NCI-H345 (cell line): ENCODE data around the gene RBMS3.
"Not testable (repeated sequence)": the region's sequence is repeated elsewhere in the genome, so short reads cannot be mapped to it uniquely, and the experiment has no call there.

Experiments used
- DNase-seq: peaks from one replicate; lab custom pipeline; 2025; lab: John Stamatoyannopoulos, UW

Gene RBMS3

DNA sequence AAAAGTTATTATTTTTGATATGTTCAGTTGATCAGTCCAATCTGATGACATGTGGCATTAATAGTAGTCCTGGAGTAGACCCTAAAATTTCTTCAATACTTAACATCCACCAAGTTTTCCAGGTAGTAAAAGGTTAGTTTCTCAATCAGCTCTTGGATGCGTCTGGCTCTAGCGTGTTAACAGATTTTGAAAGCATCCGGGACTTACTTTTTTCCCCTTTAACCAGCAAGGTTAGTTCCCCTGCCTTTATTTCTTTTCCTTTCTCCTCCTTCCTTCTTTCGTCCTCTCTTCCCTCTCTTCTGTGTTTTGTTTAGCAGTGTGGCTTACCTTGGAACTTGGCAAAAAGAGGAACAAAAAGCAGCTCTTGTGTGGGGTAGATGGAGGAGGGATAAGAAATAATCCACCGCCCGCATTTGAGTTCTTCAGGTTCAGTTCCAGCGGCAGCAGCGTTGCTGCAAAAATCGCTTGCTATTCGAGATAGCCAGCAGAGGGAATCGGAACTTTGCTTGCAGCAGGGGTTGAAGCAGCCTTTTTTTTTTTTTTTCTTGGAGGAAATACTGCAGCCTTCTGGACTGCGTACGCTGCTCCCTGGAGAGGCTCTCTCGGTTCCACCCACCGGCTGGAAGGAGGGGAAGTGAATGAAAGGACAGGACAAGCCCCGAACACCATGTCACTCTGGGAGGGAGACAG is at the start of gene RBMS3:
Gene RBMS3 (plus strand): TSS at position 668 of the 690 bp plus-strand sequence.
- no peak for DNase-seq

DNA sequence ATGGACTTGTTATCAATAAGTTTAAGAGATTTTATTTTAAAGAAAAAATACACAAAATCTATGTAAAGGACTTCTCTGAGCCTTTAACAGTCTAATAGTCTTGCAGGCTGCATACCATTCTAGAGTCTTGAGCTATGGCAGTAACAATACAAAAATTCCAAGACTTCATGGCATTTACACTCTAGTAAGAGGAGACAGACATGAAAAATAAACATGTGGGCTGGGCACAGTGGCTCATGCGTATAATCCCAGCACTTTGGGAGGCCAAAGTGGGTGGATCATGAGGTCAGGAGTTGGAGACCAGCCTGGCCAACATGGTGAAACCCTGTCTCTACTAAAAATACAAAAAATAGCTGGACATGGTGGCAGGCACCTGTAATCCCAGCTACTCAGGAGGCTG is 47.7 kb upstream of the RBMS3 start:
- not testable (repeated sequence) for DNase-seq

DNA sequence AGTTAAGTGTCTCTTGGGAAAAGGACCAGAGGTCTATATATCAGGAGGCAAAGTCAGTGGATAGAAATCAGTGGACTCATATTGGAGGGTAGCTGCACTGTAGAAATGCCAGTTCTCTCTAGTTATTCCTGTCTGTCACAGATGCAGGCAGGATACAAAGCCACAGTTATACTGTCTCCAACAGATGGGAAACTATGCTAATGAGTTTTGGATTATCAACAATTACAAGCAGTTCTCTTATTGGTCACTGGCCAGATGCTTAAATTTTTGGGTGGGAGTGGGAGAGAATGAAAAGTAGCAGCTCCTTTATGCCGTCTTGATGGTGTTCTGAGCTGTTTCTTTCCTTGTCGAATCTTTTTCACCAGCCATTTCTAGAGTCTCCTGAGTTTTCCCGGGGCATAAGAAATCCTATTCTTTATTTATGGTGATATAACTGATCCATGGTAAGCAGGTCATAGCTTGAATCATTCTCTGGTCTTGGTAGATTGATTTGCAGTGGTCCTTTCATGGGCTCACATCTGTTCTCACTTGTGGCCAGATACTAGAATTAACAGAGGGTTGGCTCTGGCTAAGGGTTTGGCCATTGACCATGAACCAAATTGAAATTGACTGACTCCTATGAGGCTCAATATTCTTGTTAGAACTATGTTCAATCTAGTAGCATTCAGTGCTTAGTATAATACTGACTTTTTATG is 44.6 kb upstream of the RBMS3 start:
- DNase-seq = no peak

DNA sequence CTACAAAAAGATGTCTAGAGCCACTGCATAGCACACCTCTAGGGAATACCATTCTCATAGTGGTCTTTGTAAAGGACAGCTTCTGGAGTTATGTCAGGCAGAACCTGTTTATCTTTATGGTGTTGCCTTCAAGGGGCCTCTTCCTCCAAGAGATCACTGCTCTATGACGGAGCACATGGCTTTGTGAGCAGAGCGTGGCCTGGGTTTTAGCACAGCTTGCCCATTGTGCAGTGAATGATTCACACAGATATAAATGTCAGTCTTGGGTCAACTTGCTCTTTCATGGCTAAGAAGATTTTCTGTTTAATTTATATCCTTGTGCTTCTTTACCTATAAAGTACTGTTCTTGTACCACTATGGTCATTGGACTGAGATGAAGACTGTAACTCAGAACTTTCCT is 41.5 kb upstream of the RBMS3 start:
- no peak for DNase-seq

DNA sequence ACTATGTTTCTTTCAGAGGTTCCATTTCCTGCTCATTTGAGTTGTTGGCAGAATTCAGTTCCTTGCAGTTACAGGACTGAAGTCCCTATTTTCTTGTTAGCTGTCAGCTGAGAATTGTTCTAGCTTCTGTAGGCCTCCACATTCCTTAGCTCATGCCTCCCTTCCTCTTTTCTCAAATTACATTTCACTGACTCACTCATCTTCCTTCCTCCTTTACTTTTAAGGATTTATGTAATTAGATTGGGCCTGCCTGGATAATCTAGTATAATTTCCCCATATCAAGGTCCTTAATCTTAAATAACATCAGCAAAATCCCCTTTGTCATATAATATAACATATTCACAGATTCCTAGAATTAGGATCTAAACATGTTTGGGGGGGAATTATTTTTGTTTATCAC is 40.6 kb upstream of the RBMS3 start:
- no peak for DNase-seq

DNA sequence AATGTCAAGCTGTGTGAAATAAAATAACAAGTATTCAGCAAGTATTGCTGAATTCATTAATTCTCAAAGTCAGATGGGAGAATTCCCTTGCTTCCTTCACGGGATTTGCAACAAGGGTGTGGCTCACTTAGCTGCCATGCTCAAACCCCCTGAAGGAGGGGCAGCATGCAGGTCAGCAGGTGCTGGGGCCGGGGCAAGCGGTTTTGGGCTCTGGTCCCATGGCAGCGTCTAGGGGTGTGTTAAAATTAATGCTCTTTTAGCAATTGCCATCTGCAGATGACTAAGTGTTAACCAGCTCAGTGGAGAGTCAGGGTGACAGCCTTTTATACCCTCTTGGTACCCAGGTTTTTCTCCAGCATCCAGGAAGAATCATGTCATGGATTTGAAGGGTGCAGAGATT is 40.0 kb upstream of the RBMS3 start:
- DNase-seq = no peak

DNA sequence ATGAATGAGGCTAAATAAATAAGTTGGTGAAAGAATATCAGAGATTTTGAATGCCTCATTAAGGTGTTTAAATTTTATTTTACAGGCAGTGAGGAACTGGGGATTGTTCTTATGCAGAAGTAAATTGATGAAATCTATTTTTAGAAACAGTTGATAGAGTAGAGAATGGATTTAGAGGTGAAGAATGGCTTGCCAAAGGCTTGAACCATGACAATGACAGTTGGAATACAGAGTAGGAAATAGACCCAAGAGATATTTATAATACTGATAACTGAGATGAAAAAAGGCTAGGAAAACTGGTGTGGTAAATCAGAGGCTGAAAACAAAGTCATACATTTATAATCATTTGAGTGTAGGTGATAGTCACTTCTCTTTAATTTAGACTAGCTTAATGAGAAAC is 39.0 kb upstream of the RBMS3 start:
- no peak for DNase-seq

DNA sequence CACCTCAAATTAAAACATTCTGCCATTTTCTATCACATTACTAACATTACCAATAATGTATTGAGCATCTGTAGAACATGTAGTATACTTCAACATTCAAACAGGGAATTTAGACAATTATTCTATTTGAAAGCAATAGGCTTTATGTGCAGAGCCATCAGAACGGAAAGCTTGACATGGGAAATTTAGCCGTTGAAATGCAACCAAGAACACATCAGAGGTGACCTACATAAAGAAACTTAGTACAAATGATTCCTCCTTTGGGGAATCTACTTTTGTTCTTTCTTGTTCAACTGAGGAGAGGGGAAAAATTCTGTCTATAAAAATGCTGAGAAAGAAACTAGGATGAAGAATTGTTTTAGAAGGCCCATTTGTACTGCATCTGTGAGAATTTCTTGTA is 38.6 kb upstream of the RBMS3 start:
- DNase-seq = no peak

DNA sequence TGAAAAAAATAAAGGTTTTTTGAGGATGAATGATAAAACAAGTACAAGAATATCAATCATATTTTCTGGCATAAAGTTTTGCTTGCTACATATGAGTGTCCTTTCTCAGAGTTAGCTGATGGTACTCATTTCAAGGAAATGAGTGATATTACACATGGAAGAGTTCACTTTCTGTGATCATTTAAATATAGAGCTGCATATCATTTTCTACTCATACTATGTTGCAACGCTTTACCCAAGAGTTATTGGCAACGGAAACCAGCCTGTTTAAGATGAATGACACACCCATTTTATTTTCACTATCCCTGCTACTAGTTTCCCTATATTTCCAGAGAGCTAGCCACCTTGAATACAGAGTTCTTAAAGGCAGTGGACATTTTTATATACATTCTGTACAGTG is 35.4 kb upstream of the RBMS3 start:
- no peak for DNase-seq

DNA sequence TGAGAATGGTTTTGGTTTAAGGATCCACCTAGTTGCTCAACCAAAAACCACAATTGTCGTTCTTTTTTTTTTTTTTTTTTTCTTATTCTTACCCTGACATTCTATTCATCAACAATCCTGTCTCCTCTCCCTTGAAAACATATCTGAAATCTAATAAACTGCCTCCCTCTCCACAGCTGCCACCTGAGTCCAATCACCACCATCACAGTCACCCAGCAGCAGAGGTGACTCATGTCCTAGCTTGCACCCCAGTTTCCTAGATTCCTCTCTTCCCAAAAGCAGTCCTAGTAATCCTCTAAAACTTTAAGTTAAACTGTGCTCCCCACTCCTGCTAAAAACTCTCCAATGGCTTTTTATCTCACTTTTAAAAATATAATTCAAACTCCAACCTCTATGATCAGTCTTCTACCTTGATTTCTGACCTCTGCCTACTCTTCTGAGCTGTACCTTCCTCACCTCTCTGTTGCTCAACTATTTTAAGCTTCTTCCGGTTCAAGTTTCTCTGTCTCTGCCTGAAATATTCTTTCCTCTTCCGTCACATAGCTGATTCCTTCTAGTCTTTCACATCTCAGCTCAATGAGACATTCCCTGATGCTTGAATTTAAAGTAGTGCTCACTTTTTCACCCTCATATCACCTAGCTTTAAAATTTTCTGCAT is 33.7 kb upstream of the RBMS3 start:
- no peak for DNase-seq

DNA sequence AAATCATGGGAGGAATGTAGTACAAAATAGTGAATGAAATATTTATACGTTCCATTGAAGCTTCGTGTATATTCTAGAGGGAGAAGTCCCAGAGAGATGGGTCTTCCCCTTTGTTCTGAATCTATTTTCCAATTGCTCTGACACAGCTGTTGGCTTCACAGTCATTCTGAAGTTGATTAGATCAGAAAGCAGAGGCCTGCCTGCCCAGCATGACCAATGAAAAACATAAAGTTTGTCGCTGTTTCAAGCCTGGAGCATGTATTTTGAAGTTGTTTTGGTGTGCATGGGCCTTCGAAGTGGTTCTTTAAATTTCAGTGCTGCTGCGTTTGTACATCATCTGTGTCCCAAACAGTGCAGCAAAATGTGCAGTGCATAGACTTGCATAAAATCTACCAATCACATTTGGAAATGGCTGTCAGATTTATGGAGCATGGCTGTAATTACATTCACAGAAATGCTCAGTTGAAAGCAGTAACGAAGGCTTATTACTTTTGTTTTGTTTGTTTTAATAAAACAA is 31.0 kb upstream of the RBMS3 start:
- DNase-seq = no peak

DNA sequence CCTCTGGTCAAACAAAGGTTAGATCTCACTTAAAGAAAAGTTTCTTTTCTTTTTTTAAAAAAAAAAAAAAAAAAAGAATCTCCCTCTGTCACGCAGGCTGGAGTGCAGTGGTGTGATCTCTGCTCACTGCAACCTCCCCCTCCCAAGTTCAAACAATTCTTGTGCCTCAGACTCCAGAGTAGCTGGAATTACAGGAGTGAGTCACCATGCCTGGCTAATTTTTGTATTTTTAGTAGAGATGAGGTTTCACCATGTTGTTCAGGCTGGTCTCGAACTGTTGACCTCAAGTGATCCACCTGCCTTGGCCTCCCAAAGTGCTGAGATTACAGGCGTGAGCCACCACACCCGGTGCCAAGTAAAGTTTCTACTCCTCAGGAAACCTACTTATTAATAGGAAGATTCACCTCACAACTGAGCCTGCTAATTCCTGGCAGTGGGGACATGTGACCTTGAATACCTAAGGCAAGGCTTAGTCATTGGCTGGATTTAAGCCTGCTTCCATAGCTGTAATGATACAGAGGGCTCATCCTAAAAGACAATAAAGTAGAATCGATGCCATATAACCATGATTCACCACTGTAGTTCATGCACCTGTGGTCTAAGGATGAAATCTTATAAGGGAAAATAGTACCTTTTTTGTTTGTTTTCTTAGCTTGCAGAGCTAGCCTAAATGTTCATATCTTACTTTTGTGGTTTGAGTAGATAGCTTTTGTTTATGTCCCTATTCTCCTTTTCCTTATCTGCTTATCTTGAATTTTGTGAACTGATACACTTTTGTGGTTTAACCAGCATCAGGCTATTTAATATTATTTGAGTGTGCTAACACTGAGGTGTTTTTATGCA is 24.8 kb upstream of the RBMS3 start:
- no peak for DNase-seq

DNA sequence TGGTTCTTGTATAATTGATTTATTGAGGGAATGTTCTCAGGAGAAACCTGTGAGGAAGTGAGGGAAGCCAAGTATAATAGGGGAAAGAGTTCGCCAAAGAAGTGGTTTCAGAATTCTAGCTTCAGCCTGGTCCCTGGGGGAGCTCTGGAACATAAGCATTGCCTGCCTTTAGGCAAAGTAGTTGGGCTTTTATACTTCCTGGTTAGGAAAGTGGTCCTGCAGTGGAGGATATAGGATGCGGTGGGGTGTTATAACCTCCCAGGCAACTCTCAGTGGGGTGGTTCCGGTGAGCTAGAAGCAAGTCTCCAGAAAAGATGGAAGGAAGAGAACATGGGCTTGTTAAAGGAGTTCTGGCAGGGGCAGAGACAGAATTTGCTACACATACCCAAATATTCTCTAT is 22.7 kb upstream of the RBMS3 start:
- DNase-seq = no peak

DNA sequence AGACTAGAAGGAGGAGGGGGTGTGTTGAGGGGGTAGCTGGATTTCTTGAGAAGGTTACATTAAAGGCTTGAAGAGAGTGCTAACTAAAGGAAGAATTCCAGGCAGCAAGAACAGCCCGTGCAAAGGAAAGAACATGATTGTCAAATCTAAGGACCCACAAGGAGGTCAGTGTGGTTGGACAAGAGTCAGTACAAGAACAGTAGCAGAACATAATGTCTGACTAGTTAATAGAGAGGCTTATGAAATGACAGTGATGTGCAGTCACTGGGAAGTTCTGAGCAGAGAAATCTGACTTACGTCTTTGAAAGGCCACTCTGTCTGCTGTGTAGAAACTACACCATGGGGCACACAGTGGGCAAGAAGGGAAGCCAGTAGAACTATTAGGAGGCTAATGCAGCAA is 19.8 kb upstream of the RBMS3 start:
- no peak for DNase-seq

DNA sequence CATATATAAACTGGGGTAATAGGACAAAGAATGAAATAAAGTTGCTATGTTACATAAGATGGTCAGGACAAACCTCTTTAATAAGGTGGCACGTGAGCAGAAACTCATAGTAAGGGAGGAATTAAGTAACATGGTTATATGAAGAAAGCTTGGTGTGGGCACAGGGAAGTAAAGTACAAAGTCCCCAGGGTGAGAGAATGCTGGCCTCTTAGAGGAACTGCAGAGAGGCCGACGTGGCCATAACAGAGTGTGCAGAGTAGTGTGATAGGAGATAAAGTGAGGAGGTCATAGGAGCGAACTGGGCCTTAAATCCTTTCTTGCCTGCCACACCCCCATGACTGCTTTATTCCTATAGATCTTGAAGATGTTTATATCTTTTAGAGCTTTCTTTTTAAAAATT is 17.4 kb upstream of the RBMS3 start:
- DNase-seq = no peak

DNA sequence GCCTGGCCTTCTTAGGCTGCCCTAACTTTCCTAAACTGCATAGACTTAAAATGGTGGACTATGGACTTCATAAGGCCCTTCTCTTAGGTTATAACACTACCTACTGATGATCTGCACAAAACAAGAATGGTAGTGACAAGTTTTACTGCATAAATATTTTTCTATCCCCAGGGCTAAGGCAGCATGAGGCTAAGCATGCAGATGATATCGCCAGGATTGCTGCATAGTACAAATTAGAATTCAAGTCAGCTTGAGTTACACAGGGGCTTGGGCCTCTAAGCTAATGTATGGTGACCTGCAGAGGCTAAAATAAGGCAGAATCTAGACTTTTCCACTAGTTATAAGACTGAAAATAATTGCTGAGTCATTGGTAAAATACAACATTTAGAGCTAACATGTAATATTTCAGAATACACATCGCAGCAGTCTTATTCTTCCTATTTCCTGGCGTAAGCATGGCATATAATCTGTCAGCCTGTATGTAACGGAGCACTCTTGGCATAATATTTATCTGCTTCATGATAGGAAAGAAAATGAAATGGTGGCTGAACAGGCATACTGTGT is 15.3 kb upstream of the RBMS3 start:
- no peak for DNase-seq

DNA sequence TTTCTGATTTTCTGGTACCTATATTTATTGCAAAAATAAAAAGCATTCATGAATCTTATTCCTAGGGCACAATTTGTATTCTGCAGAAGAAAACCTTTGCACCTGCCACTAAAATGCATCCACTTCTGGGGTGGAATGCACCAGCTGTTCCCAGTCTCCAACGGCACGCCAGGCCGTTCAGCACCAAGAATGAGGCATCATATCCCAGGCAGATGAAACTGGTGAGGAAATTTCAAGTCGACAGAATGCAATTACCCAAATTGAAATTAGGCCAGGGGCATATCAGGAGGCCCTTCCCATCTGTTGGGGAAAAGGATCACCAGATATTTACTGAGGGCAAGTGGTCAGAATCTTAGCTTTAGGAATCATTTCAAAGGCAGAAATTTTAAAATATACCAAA is 13.6 kb upstream of the RBMS3 start:
- DNase-seq = no peak

DNA sequence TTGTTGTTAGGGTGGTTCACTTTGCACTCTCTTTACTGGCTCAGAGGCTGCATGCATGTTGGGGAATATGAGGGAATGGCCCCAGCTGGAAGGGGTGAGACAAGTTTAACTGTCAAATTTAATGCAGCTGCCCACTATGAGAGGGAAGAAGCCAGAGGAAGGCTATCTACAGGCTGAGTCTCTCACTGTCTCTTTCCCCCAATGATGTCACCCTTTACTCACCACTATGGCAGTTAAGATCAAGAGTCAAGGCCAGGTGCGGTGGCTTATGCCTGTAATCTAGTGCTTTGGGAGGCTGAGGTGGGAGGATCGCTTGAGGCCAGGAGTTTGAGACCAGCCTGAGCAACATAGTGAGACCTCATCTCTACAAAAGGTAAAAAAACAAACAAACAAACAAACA is 12.2 kb upstream of the RBMS3 start:
- no peak for DNase-seq

DNA sequence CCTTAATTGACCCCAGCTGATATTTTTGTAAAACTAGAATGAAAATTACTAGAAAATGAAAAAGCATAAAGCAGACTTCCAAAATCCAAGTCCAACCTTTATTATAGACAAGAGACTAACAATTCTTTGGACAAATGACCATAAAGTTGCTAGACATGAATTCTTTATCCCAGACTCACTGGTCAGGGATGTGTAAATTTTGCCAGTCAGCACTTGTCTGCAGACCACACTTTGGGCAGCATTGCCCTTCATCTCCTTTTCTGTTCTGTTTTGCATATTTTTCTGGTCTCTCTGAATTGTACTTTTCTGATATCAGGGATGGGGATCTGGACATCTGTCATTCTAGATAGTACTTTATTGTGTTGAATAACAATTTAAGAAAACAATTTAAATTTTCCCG is 10.1 kb upstream of the RBMS3 start:
- DNase-seq = no peak

DNA sequence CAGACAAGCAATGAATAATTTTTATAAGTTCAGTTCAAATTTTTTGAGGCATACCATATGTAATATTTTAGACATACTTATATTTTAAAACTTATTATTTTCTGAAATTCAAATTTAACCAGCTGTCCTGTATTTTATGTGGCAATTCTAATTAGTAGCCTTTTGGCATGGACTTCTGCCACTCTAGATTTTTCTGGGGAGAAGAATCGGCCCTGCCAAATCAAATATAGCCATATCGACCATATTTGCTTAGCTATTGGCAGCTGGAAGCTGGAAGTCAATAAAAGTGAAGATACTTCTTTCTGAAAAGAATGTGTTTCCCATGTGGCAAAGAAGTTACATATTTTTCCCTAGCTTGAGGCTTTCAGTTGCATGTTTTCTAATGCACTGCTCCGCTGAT is 9.4 kb upstream of the RBMS3 start:
- no peak for DNase-seq

DNA sequence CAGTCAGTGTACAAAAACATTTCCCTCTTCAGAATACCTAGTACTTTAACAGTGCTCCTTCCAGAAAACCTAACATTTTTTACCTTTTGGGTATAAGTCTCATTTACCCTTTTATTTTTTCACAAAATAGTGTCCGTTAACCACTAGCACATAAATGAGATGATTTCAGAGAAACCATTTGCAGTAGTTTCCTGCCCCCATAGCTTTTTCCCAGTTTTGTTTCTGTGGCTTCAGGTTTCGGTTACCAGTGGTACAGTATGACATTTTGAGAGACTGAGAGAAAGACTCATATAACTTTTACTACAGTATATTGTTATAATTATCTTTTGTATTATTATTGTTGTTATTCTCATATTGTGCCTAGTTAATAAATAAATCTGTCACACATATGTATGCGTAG is 6.2 kb upstream of the RBMS3 start:
- DNase-seq = no peak

DNA sequence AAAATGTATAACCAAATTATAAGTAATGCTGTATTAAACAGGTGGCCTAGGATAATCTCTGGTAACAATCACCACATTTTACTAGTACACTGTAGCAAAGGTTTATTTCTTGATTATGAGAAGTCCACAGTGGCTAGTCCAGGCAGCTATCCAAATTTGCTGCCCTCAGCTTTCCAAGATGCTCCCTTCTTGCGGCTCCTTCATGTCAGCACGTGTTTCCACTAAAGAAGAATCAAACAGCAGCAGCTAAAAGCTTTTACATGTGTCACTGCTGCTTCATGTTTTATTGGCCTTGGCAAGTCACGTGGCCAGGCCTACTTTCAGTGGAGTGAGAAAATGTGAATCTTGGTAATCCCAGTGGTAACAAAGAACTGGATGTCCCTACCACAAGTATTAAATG is 5.6 kb upstream of the RBMS3 start:
- DNase-seq = no peak
